Transverse colon (tissue), 4 donors: ENCODE data around the gene ATP5PD. TPM values are rescaled to one million over a fixed set of nuclear protein-coding genes. Genes with fewer than 3 reads are reported as not detected.

Experiments used
- DNase-seq: peaks from one replicate; pipeline ENCODE4 v3.0.0-alpha.2; 2019
- H3K27ac ChIP-seq, 4 donors: fragments of 200-600 bp; sonication (generic); 2 replicates each; pipeline ENCODE4 v1.5.1; 2016 to 2018; ENCODE audit warnings: inconsistent platforms in 4 of 4
- H3K27me3 ChIP-seq: fragments of 200-600 bp; sonication (generic); 2 replicates; pipeline ENCODE4 v1.5.1; 2017; ENCODE audit warnings: inconsistent platforms
- H3K36me3 ChIP-seq, 4 donors: fragments of 200-600 bp; sonication (generic); 2 replicates each; pipeline ENCODE4 v1.5.1; 2017 to 2019; ENCODE audit warnings: inconsistent platforms in 4 of 4
- H3K4me1 ChIP-seq, 4 donors: fragments of 200-600 bp; sonication (generic); 2 replicates each; pipeline ENCODE4 v1.5.1; 2017 to 2020; ENCODE audit warnings: inconsistent platforms in 4 of 4
- H3K4me3 ChIP-seq, 4 donors: fragments of 200-600 bp; sonication (generic); 1 replicate in 1 of 4; 2 replicates in 3 of 4; pipeline versions ENCODE4 v1.5.1 to v1.6.1; 2017 to 2019; ENCODE audit warnings: inconsistent platforms in 4 of 4
- H3K9me3 ChIP-seq, 2 donors: fragments of 200-600 bp; sonication (generic); 2 replicates each; pipeline ENCODE4 v1.5.1; 2017 to 2019; ENCODE audit warnings: inconsistent platforms in 2 of 2
- CTCF ChIP-seq, 5 experiments: fragments of 200-600 bp in 3 of 5; fragments of 450-650 bp in 2 of 5; sonication (generic) in 3 of 5; IDR thresholded peaks; 1 replicate in 2 of 5; 2 replicates in 3 of 5; pipeline ENCODE4 v1.5.1; 2016 to 2017; ENCODE audit warnings: antibody characterized with exemption in 5 of 5, inconsistent platforms in 3 of 5, mild to moderate bottlenecking in 2 of 5, moderate library complexity in 1 of 5
- EP300 ChIP-seq: sonication (generic); formaldehyde crosslinking; IDR thresholded peaks from one replicate; pipeline ENCODE4 v1.6.1; 2017; ENCODE audit warnings: antibody characterized with exemption, low read depth
- POLR2A ChIP-seq: fragments of 450-650 bp; IDR thresholded peaks from one replicate; pipeline ENCODE4 v1.6.1; 2016; ENCODE audit warnings: antibody characterized with exemption, mild to moderate bottlenecking, moderate library complexity
- POLR2AphosphoS5 ChIP-seq, 3 donors: sonication (generic); formaldehyde crosslinking; IDR thresholded peaks; one replicate each; pipeline ENCODE4 v1.6.1; 2016; ENCODE audit warnings: antibody characterized with exemption in 3 of 3
- WGBS, 2 donors: methylation state at CpG; one replicate each; pipeline ENCODE4 v1.1.5; 2018; ENCODE audit warnings: low coverage in 1 of 2; 5-methylcytosine and 5-hydroxymethylcytosine counted together
- in situ Hi-C, 4 donors: fragments of 200-750 bp; cut with MboI; loops; one replicate each; pipeline versions ENCODE4 v1.15.0 to v1.15.1; 2017; ENCODE audit warnings: low sequenced_read_pairs in 3 of 4, low pct_ligation_motif_present in 1 of 4, low pct_unique_long_range_greater_than_20kb in 1 of 4
- intact Hi-C: fragments of 100-400 bp; cut with DNase I; formaldehyde crosslinking; loops from one replicate; pipeline ENCODE4 v1.15.1; 2023; ENCODE audit warnings: low total_unique reads
- total RNA-seq, 4 donors: library from RNA; depleted of rRNA; stranded (reverse); fragments of >200 nt; gene quantifications; one replicate each; pipeline ENCODE4 v1.1.0, GENCODE V29; 2016

Gene ATP5PD
- total RNA-seq, 4 donors from 2014 or later: 75.2 to 373 (median 245) TPM

GRCh38 chr17:75069783-75070182, 23.0 kb upstream of the ATP5PD start:
- in situ Hi-C loops: no loop called here
- TF ChIP-seq CTCF (IDR thresholded peaks at IDR 0.05) (peak; percentile 14 to 42 (median 25)), POLR2AphosphoS5 (IDR thresholded peaks at IDR 0.05) (no peak)
- DNase-seq: no peak
- WGBS, 2 donors: 60 to 86% methylated on average over 1 to 2 of the region's 2 CpGs
- no peaks in the 10 kb centered on the region for H3K9me3 ChIP-seq
- peaks cover 8 to 16% (median 12%) of the 10 kb centered on the region in 4 donors for H3K4me1 ChIP-seq
- H3K27me3 ChIP-seq: no peaks in the 10 kb centered on the region
- intact Hi-C loops: loop anchor here (10.0 kb wide), 1 partner anchor 135 kb away; the partner anchor contains the start of gene NUP85
- H3K36me3 ChIP-seq: no peaks in the 10 kb centered on the region
- no peak overlapping the region for H3K27ac ChIP-seq
- H3K4me3 ChIP-seq: no peak overlapping the region

GRCh38 chr17:75068750-75069149, 22.0 kb upstream of the ATP5PD start:
- no peak for DNase-seq
- H3K27me3 ChIP-seq: no peaks in the 10 kb centered on the region
- intact Hi-C loops: no loop called here
- no peaks in the 10 kb centered on the region for H3K9me3 ChIP-seq
- 75 to 76% methylated on average over 7 to 8 of the region's 8 CpGs for WGBS, 2 donors
- H3K27ac ChIP-seq: no peak overlapping the region
- peaks cover under 1 to 7% (median 7%) of the 10 kb centered on the region in 4 donors for H3K4me1 ChIP-seq
- TF ChIP-seq POLR2AphosphoS5 (IDR thresholded peaks at IDR 0.05): no peak
- TF ChIP-seq POLR2A: no peak
- no peak for TF ChIP-seq EP300
- no peak for TF ChIP-seq CTCF (IDR thresholded peaks at IDR 0.05)
- H3K36me3 ChIP-seq: peaks cover 0 to 8% (median 0%) of the 10 kb centered on the region in 4 donors
- in situ Hi-C loops: no loop called here
- no peak overlapping the region for H3K4me3 ChIP-seq

GRCh38 chr17:75067856-75068255, 21.1 kb upstream of the ATP5PD start:
- WGBS, 2 donors: 62 to 75% methylated on average over 1 to 4 of the region's 4 CpGs
- in situ Hi-C loops: no loop called here

GRCh38 chr17:75065562-75066151, 18.9 kb upstream of the ATP5PD start:
- Histone ChIP-seq H3K9me3 (no peaks in the 10 kb centered on the region), H3K27me3 (no peaks in the 10 kb centered on the region), H3K4me3 (no peak overlapping the region), H3K27ac (no peak overlapping the region), H3K36me3 (peaks cover 0 to 26% (median 10%) of the 10 kb centered on the region in 4 donors), H3K4me1 (no peaks in the 10 kb centered on the region)
- no peak for TF ChIP-seq CTCF (IDR thresholded peaks at IDR 0.05)
- TF ChIP-seq POLR2AphosphoS5 (IDR thresholded peaks at IDR 0.05): no peak
- TF ChIP-seq EP300: no peak
- no peak for TF ChIP-seq POLR2A
- 76 to 92% methylated on average over 2 to 6 of the region's 6 CpGs for WGBS, 2 donors
- in situ Hi-C loops (no loop called here), intact Hi-C loops (no loop called here)
- DNase-seq: no peak

More at GRCh38 chr17:75067856-75068255, 21.1 kb upstream of the ATP5PD start:
- no peak overlapping the region for H3K27ac ChIP-seq
- H3K36me3 ChIP-seq: peaks cover 0 to 16% (median 3%) of the 10 kb centered on the region in 4 donors
- H3K9me3 ChIP-seq: no peaks in the 10 kb centered on the region
- no peak for DNase-seq
- no peak overlapping the region for H3K4me3 ChIP-seq
- H3K4me1 ChIP-seq: no peaks in the 10 kb centered on the region
- TF ChIP-seq EP300 (no peak), POLR2AphosphoS5 (IDR thresholded peaks at IDR 0.05) (no peak), CTCF (IDR thresholded peaks at IDR 0.05) (no peak), POLR2A (no peak)
- H3K27me3 ChIP-seq: no peaks in the 10 kb centered on the region
- intact Hi-C loops: no loop called here
